Measurements from ENCODE around the gene EXD3.

EXD3 gene

GRCh38 chr9:137314561-137315560 is 108.1 kb downstream of the EXD3 start:
- DNase-seq, result peak; percentile 63

- DNase-seq, result no peak
These were observed 108.9 kb downstream of the EXD3 start for GRCh38 chr9:137313956-137314560.

GRCh38 chr9:137313326-137313936 is 109.5 kb downstream of the EXD3 start:
- peak; percentile 18 for DNase-seq

GRCh38 chr9:137312852-137313325 is 110.1 kb downstream of the EXD3 start:
- DNase-seq, result no peak

- no peak for DNase-seq
These were observed 110.7 kb downstream of the EXD3 start for GRCh38 chr9:137311986-137312851.

- no peak for DNase-seq
These were observed 111.6 kb downstream of the EXD3 start for GRCh38 chr9:137311171-137311985.

GRCh38 chr9:137310189-137311052 is 112.5 kb downstream of the EXD3 start:
- peak; percentile 50 for DNase-seq

GRCh38 chr9:137309368-137310188 is 113.4 kb downstream of the EXD3 start:
- no peak for DNase-seq

- DNase-seq, result peak; percentile 83
These were observed 114.8 kb downstream of the EXD3 start for GRCh38 chr9:137308057-137308619.

- DNase-seq, result peak; percentile 34
These were observed 115.5 kb downstream of the EXD3 start for GRCh38 chr9:137307255-137308056.

- DNase-seq, result no peak
These were observed 116.1 kb downstream of the EXD3 start for GRCh38 chr9:137306850-137307254.

GRCh38 chr9:137306066-137306849 is 116.7 kb downstream of the EXD3 start:
- DNase-seq, result peak; percentile 33

- no peak for DNase-seq
These were observed 117.2 kb downstream of the EXD3 start for GRCh38 chr9:137305798-137306065.

GRCh38 chr9:137305060-137305797 is 117.7 kb downstream of the EXD3 start:
- DNase-seq, result peak; percentile 78

GRCh38 chr9:137304383-137305059 is 118.4 kb downstream of the EXD3 start:
- DNase-seq, result peak; percentile 44

GRCh38 chr9:137303893-137304382 is 119.0 kb downstream of the EXD3 start:
- peak; percentile 19 for DNase-seq

Data from eye (tissue), 1 donor.